ENCODE measurements around the gene HDHD5. TPM values are rescaled to one million over a fixed set of nuclear protein-coding genes. Genes with fewer than 3 reads are reported as not detected.

The HDHD5 gene
- total RNA-seq, 1 donor from 2014 or later = 44.7 TPM

- H3K36me3 ChIP-seq (ENCODE audit: control insufficient read depth, insufficient read depth, low read length) = no peaks in the 10 kb centered on the region
- H3K27me3 ChIP-seq (ENCODE audit: control insufficient read depth, insufficient read depth, low read length) = peaks cover 17% of the 10 kb centered on the region
- no peak for DNase-seq (ENCODE audit: low read depth)
- no peak overlapping the region for H3K4me3 ChIP-seq (ENCODE audit: low read depth, low read length)
- TF ChIP-seq, protein P1, sequence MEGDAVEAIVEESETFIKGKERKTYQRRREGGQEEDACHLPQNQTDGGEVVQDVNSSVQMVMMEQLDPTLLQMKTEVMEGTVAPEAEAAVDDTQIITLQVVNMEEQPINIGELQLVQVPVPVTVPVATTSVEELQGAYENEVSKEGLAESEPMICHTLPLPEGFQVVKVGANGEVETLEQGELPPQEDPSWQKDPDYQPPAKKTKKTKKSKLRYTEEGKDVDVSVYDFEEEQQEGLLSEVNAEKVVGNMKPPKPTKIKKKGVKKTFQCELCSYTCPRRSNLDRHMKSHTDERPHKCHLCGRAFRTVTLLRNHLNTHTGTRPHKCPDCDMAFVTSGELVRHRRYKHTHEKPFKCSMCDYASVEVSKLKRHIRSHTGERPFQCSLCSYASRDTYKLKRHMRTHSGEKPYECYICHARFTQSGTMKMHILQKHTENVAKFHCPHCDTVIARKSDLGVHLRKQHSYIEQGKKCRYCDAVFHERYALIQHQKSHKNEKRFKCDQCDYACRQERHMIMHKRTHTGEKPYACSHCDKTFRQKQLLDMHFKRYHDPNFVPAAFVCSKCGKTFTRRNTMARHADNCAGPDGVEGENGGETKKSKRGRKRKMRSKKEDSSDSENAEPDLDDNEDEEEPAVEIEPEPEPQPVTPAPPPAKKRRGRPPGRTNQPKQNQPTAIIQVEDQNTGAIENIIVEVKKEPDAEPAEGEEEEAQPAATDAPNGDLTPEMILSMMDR (IDR thresholded peaks at IDR 0.05; ENCODE audit: insufficient read depth, low read length, poor library complexity, severe bottlenecking) = no peak
Measured at GRCh38 chr22:17114898-17115235, 44.2 kb downstream of the HDHD5 start.

- Histone ChIP-seq H3K4me3 (ENCODE audit: low read depth, low read length) (no peak overlapping the region), H3K27me3 (ENCODE audit: control insufficient read depth, insufficient read depth, low read length) (peaks cover 12% of the 10 kb centered on the region), H3K36me3 (ENCODE audit: control insufficient read depth, insufficient read depth, low read length) (no peaks in the 10 kb centered on the region)
- TF ChIP-seq, protein P1 (IDR thresholded peaks at IDR 0.05; ENCODE audit: insufficient read depth, low read length, poor library complexity, severe bottlenecking) = no peak
- DNase-seq (ENCODE audit: low read depth) = no peak
Measured at GRCh38 chr22:17114173-17114897, 44.7 kb downstream of the HDHD5 start.

GRCh38 chr22:17113600-17113999 lies 45.5 kb downstream of the HDHD5 start:
- no peak overlapping the region for H3K4me3 ChIP-seq (ENCODE audit: low read depth, low read length)
- no peaks in the 10 kb centered on the region for H3K36me3 ChIP-seq (ENCODE audit: control insufficient read depth, insufficient read depth, low read length)
- peaks cover 6% of the 10 kb centered on the region for H3K27me3 ChIP-seq (ENCODE audit: control insufficient read depth, insufficient read depth, low read length)
- no peak for DNase-seq (ENCODE audit: low read depth)
- TF ChIP-seq, protein P1 (IDR thresholded peaks at IDR 0.05; ENCODE audit: insufficient read depth, low read length, poor library complexity, severe bottlenecking) = no peak

DNA sequence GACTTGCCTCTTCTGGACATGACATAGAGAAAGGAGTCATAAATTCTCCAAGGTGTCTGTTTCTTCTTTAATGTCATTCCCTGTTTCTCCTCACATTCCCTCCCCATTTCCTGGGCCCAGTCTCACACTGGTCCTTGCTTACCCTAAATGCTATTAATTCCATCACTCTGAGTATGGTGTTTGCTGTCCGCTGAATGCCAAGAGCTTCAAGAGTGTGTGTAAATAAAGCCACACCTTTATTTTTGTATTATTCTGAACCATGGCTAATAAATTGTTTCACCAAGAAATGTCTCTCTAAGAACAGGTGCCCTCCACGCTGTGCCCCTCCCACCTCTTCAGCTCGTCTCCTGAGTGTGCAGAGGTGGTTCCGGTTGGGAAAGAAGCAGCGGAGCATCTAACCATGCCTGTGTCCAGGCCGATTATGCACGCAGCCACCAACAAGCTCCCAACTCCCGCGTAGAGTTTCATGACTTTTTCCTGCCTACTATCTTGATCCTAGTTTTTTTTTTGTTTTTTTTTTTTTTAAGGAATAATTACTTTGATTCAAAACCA lies 46.5 kb downstream of the HDHD5 start:
- no peak for DNase-seq (ENCODE audit: low read depth)
- TF ChIP-seq, protein P1 (IDR thresholded peaks at IDR 0.05; ENCODE audit: insufficient read depth, low read length, poor library complexity, severe bottlenecking) = no peak

DNA sequence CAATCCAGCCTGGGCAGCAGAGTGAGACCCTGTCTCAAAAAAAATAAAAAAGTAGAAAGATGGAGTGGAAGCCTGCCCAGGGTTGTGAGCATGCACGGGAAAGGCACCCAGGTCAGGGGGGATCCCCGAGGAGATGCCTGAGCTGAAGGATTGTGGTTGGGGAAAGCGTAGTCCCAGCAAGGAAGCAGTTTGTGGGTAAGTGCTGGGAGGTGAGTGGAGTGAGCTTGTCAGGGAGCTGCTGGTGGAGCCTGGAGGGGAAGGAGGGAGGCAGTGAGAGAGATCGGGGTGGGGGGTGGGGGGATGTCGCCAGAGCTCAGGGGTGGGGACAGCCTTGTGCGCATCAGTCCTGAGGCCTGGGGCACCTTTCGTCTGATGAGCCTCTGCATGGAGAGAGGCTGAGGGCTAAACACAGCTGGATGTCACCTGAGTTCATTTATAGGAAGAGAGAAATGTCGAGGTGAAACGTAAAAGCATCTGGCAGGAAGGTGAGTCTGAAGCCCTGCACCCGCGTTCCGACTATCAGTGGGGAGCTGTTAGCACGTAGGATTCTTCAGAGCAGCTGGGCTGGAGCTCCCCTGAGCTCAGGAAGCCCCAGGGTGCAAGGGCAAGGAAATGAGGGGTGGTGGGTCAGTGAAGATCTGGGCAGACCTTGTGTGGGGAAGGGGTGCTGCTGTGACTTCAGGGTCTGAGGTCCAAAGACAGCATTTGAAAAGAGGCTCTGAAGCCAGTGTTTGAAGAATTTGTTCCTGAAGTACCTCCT lies 48.1 kb downstream of the HDHD5 start:
- no peak overlapping the region for H3K4me3 ChIP-seq (ENCODE audit: low read depth, low read length)
- H3K36me3 ChIP-seq (ENCODE audit: control insufficient read depth, insufficient read depth, low read length) = no peaks in the 10 kb centered on the region
- no peak for DNase-seq (ENCODE audit: low read depth)
- H3K27me3 ChIP-seq (ENCODE audit: control insufficient read depth, insufficient read depth, low read length) = peaks cover 6% of the 10 kb centered on the region
- TF ChIP-seq, protein P1 (IDR thresholded peaks at IDR 0.05; ENCODE audit: insufficient read depth, low read length, poor library complexity, severe bottlenecking) = no peak

More for the DNA sequence above, 46.5 kb downstream of the HDHD5 start:
- H3K4me3 ChIP-seq (ENCODE audit: low read depth, low read length) = no peak overlapping the region
- H3K27me3 ChIP-seq (ENCODE audit: control insufficient read depth, insufficient read depth, low read length) = peaks cover 6% of the 10 kb centered on the region
- H3K36me3 ChIP-seq (ENCODE audit: control insufficient read depth, insufficient read depth, low read length) = no peaks in the 10 kb centered on the region
